Adrenal gland (tissue), 5 donors: ENCODE data around the gene TECR.

Experiments used
- POLR2A ChIP-seq, 2 donors: fragments of 450-650 bp; IDR thresholded peaks; one replicate each; pipeline ENCODE4 v1.6.1; 2017; ENCODE audit warnings: antibody characterized with exemption in 2 of 2, mild to moderate bottlenecking in 2 of 2, moderate library complexity in 1 of 2
- TF ChIP-seq, protein P1 (sequence below), 6 experiments: fragments of 450-650 bp in 4 of 6; fragments of 200-600 bp in 2 of 6; sonication (generic) in 1 of 6; IDR thresholded peaks; 1 replicate in 5 of 6; 2 replicates in 1 of 6; pipeline versions ENCODE4 v1.5.1 to v1.8.0; 2016 to 2021; ENCODE audit warnings: antibody characterized with exemption in 6 of 6, mild to moderate bottlenecking in 2 of 6, moderate library complexity in 1 of 6
- donor health status: DM: no; HTN: no; CAD: no.

DNA sequence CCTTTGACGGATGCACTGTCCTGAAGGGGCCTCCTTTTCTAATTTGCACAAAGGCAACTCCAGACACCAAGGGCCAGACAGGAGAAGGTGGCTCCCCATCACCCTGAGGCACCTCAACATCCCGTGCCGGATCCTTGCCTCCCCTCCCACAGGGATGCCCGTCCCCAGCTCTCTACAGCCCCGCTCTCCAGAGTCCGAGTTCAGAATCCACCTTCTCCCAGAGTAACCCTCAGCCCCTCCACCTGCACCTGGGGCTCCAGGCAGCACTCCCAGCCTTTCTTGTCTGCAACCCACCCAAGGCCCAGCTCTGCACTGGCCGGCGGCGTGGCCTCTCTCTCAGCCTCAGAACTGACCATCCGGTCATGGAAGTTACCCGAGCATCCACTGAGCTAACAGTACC lies 37.7 kb downstream of the TECR start:
- TF ChIP-seq, protein P1, sequence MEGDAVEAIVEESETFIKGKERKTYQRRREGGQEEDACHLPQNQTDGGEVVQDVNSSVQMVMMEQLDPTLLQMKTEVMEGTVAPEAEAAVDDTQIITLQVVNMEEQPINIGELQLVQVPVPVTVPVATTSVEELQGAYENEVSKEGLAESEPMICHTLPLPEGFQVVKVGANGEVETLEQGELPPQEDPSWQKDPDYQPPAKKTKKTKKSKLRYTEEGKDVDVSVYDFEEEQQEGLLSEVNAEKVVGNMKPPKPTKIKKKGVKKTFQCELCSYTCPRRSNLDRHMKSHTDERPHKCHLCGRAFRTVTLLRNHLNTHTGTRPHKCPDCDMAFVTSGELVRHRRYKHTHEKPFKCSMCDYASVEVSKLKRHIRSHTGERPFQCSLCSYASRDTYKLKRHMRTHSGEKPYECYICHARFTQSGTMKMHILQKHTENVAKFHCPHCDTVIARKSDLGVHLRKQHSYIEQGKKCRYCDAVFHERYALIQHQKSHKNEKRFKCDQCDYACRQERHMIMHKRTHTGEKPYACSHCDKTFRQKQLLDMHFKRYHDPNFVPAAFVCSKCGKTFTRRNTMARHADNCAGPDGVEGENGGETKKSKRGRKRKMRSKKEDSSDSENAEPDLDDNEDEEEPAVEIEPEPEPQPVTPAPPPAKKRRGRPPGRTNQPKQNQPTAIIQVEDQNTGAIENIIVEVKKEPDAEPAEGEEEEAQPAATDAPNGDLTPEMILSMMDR (IDR thresholded peaks at IDR 0.05) = no peak
- TF ChIP-seq POLR2A (IDR thresholded peaks at IDR 0.05) = no peak
